ENCODE measurements around the gene SIX3.

The SIX3 gene

DNA sequence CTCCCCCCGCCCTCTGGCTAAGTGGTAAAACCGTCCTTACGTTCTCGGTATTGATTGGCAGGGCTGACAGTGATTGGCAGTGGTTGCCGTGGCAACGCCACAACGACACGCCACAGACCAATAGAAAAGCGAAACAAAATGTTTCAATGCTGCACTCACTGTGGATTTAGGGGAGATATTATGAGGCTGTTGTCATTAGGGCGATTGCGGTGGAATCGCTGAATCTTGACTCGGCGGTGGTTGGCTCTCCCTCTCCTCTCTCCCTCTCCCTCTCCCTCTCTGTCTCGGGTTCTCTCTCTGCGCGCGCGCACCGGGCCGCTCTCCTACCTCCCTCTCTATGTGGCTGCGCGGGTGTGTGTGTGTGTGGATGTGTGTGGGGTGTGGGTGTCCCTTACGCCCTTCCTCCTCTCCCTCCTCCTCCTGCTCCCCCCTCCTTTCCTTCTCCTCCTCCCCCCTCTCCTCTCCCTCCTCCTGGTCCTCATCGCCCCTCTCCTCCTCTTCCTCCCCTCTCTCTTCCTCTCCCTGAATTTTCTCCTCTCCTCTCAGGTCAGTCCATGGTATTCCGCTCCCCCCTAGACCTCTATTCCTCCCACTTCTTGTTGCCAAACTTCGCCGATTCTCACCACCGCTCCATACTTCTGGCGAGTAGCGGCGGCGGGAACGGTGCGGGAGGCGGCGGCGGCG, at the start of gene SIX3:
TSS of gene SIX3 (plus strand) at position 152 of the 684 bp plus-strand sequence. CDS start at position 555, 403 bp downstream.
- DNase-seq (ENCODE audit: low spot score), result no peak

DNA sequence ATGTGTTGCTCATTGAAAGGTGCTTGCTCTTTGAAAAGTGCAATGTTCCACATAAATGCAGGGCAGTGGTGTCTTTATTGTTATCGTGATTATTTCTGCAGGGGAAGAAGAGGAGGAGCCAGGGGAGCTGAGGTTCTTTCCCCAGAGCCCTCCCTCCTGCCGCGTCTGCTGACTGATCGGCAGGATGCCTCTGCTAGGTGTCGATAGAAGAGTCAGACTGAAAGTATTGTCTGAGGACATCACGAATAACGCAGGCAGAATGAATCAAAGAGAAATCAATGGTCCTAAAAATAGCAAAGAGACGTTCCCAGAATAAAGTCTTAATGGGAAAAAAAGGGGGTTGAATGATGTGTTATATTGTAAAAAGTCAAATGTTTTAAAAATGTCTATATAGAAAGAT, 47.4 kb upstream of the SIX3 start:
- DNase-seq (ENCODE audit: low spot score), result no peak

DNA sequence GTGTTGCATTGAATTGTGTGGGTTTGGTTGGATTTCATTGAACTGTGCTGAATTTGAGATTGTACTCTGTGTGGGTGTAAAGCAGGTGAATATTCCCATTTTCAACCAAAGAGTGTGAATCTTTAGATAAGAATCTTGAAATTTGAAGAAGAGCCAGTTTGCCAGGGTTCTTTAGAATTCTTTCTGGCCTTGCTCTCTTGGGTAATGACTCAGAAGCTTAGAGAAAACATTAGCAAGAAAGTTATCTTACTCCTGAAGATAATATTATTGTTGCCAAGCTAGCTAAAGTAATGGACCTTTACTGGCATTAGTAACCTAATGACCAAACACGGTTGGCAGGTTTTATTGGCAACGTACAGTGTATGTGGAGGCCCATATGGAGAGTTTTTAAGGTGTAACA, 46.4 kb upstream of the SIX3 start:
- no peak for DNase-seq (ENCODE audit: low spot score)

DNA sequence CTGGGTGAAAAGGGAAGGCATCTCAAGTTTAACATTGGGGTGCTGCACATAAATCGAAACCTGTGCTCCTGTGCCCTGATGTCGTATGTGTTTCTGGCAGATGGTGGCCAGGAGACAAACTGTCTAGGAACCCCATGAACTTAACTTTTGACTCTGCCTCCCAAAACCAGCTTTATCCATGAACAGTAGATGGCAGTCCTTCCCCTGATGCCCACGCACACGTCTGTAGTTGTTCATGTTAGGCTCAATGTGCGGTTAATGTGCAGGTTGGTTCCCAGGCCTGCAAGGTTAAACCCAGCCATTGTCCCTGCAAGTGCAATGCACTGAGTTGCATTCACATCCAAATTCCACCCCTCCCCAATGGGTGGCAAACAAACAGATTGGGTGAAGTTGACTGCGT, 44.1 kb upstream of the SIX3 start:
- DNase-seq (ENCODE audit: low spot score), result no peak

DNA sequence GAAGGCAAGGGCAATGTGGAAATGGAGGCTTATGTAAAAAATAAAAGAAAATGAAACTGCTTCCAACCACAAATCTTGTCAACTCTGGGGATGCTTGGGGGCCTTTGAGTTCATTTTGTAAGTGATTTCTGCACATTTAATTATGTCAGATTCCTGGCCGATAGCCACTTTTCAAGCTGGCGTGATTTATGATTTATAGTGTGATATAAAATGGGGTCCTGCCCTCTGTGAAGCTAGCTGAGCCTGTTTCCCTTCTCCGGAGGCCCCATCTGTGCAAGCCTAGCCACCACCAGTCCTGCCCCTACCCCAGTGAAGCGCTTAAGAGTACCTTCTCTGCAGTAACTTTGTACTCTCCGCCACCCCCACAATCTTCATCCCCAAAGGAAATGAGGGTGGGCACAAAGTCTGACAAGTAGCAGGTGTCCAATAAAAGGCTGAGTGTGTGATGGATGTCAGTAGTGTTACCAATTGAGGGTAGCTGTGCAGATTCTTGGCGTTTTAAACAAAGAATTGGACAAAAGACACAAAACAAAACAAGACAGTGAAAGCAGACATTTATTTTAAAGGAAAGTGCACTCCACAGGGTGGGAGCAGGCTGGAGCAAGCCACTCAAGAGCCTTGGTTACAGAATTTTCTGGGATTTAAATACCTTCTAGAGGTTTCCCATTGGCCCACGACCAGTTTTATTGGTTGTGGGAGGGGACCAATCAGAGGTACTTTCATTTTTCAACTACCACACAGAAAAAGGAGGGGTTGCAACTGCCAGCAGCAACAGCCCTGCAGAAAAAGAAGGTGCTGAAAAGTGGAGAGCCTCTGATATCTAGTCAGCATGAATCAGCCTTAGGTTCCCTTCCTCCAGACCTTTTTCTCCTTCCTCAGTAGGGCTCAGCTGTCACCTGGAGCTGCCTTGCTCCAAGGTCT, 39.0 kb upstream of the SIX3 start:
- DNase-seq (ENCODE audit: low spot score), result no peak

DNA sequence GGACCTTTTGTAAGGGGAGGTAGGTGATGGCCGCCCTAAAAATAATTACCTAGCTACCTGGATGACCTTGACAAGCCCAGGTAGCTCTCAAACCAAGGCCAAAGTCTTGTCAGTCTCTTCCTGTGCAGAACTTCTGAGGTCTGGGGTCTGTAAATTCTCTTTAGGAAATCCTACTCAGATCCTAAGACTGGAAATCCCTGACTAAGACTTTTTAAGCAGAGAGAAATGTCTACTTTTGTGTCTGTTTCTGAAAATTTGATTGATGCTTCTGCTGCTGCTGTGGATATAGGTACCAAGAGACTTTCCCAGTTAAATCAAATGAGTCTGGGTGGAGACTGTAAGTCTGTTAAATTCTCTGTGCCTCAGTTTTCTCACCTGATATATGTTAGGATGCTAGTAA, 36.9 kb upstream of the SIX3 start:
- no peak for DNase-seq (ENCODE audit: low spot score)

DNA sequence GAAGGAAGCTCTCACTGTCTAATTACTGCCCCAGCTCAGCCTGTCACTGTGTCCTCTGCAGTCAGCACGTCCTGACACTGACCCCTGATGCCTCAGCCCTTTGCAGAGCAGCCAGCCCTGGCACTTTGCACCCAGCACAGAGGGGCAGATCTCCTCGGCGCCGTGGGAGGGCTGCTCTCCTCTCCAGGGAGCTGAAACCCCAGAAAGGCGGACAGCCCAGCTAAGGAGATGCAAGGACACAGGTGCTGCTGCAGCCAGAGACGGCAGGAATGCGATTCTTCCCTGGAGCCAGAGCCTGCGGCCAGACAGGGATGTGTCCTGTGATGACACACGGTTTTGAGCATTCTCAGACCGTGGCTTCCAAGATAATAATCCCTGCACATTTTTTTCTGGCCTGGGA, 34.5 kb upstream of the SIX3 start:
- peak; percentile 22 for DNase-seq (ENCODE audit: low spot score)

DNA sequence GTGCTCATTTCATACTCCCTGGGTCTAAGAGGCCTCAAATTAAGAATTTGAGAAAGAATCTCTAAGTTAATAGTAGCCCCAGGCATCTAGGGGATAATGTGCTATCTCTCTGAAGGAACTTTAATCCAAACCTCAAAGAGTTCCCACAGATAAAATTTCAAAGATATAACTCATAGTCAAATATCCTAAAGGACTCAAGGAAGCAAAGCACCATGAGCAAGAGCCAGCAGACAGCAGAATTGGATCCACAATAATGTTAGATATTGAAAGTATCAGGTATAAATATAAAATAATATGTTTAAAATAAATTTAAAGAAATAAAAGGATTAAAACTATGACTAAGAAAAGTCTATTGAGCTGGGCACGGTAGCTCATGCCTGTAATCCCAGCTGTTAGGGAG, 31.7 kb upstream of the SIX3 start:
- no peak for DNase-seq (ENCODE audit: low spot score)

DNA sequence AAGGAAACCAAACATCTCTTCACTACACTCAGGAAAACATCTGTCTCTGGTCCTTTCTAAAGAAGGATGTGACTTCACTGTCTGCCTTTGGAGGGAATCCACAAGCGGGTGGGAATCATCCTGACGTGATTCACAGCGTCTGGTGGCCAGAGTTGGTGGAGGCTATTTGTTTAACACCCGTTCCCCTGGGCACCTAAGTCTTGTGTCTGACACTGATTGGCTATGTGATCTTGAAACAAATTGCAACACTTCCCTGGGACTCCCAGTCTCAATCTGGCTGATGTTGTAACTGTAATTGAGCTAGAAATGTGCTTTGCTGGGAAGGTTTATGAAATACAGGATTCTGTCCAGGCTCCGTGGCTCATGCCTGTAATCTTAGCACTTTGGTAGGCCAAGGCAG, 28.8 kb upstream of the SIX3 start:
- peak; percentile 71 for DNase-seq (ENCODE audit: low spot score)

DNA sequence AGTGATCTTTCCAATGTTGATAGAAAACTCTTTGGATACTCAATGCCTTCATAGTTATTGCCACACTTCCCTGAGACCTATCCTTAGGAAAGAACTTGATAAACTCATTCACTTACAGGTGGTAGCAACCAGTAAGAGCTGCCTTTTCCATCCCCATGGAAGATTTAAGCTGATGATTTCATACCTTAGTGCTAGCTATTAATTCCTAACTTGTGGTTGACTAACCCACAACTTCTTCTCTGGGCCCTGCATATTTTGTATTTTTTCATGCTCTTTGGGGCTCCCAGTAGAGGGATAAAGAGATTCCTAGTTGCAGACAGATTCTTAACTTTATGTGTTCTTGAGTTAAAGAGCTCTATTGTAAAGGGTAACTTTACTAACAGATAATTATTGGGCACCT, 25.2 kb upstream of the SIX3 start:
- no peak for DNase-seq (ENCODE audit: low spot score)

DNA sequence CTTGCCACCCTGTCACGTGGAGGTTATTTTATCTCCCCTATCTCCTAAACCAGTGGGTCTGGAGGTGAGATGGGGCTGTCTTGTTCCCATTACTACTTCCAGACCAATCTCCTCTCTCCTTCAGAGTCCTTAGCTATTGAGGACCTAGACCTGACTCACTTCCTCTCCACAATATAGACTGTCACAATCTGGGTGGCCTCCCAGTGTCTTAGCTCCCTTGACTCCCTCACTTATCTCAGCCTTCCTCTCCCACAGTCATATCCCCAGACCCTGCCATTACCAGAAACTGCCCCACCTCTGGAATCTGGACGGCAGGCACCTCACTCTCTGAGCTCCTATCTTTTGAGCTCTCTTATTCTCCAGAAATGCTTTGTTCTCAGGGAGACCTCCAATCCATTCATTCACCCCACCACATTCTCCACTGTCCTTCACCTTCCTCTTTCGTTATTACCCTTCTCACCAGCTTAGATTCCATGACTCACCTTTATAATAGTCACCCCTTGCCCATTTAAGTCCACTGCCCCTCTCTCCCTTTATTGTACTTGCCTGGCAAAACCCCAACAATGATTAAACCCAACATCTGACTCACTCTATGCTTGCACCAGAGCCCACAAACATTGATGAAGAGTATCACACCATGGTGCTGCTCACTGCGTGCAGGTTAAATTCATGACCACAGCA, 23.3 kb upstream of the SIX3 start:
- no peak for DNase-seq (ENCODE audit: low spot score)

DNA sequence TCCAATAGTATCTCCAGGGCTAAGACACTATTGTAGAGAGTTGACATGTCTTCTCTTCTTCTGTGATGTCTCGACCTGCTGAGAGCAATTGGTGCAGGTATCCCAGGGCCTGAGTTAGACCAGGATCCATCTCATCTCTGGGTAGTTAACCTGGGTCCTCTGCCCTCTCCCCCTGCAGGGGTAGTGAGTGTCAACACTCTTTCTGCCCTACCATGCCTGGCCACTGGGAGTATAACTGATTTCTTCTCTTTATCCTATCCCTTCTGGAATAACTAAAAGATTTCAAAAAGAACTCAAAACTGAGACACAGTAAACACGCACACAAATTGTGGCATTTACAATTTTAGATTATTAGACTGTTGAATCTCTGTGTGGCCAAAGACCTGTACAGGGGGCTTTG, 20.8 kb upstream of the SIX3 start:
- no peak for DNase-seq (ENCODE audit: low spot score)

DNA sequence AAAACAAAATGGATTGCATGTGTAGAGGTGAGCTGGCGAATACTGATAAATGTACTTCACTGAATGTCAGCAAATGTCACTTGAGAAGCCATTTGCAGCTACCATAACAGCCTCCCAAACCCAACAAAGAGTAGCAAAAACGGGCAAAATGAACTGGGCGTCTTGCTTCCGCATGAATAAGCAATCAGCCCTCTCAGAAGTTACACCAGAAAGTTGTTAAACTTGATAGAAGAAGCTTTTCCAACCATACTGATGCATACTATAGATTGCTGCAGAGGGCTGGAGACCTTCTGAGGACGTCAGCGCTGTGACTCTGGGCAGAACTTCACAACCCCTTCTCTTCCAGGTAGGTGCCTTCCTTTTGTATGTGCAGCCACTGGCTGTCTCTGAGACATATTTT, 18.7 kb upstream of the SIX3 start:
- no peak for DNase-seq (ENCODE audit: low spot score)

DNA sequence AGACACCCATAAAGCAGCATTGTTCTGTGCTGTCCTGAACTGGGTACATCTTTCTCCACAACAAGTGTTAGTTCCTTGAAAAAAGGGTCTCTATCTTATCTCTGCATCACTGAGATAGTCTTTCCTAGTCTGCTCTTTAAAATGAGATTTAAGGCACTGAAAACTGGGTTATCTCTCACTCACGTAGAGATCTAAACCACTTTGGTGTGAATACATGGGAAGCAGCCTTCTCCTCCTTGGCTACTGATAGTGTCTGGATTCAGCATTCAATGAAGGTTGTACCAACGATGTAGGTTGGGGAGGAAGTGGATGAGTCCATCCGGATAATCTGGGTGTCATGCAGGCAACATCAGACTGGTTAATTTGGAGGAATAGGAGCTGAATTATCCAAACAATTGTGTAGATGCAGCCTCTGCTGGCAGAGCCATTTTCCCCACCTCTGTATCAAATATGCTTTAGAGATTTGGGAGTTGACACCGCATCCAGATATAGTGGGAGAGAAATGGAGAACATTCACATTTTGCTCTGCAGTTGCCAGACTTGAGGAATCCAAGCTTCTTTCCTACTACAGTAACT, 15.9 kb upstream of the SIX3 start:
- no peak for DNase-seq (ENCODE audit: low spot score)

DNA sequence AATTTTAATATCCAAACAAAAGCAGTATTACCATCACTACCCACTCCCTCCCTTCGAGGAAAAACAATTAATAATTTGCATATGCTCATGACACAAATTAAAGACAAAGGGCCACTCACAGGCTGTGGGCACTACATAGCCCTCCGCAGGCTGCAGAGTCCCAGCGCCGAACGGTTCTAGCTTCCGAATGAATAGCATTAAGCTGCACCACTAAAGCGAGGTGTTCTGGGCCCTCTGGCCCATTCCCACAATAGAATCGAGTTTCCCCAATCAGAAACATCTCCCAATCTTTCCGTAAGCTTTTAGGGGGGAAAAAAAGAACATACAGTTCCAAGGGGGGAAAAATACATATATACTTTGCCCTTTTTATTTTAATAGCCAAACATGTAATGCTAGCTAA, 14.5 kb upstream of the SIX3 start:
- no peak for DNase-seq (ENCODE audit: low spot score)

DNA sequence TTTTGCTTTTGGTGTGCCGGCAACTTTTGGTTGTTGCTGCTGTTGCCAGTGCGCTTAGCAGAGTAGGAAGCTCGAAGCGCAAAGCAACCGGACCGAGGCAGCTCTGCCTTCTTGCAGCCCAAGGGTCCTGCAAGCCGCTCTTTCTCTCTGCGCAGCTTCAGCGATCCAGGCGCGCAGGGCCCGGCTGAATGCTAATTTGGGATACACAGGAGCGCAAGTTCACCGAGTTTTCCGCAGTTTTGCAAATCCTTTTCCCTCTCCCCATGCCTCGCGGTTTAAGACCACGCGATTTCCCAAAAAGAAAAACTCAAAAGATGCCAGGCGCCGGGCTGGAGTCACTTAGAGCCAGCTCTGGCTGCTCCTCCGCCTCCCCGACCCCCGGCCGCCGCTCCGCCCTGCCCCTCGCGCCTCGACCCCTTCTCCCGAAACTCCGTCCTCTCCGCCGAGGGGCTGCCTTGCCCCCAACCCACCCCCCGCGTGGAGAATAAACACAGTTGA, 13.5 kb upstream of the SIX3 start:
- no peak for DNase-seq (ENCODE audit: low spot score)

DNA sequence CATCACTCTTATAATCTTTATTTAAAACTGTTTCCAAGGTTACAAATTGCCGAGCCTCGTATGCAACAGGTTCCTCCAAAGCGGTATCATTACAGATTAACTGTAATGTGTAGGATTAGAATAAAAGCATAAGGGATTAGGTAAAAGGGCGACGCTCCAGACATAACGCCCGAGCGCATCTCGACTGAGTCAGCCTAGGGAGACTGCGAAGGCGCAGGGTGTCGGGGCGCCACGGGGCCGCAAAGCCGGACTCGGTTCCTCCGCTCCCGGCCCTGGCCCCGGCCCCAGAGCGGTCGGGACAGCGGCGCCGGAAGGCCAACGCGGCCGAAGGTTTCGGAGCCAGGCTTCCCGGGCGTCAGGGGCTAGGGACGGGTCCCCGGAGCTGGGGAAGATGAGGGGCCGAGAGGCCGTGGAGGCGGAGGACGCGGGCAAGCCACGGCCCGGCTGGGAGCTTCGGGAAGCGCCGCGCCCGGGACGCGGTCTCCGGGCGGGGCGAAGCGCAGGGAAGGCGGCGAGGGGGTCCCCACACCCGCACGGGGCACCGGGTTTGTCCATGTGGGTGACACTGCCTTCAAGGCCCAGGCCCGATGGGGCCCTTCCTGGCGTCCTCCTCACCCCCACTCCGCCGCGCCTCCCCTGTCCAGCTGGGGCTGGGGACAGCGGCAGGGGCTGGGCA, 12.9 kb upstream of the SIX3 start:
- DNase-seq (ENCODE audit: low spot score), result no peak

DNA sequence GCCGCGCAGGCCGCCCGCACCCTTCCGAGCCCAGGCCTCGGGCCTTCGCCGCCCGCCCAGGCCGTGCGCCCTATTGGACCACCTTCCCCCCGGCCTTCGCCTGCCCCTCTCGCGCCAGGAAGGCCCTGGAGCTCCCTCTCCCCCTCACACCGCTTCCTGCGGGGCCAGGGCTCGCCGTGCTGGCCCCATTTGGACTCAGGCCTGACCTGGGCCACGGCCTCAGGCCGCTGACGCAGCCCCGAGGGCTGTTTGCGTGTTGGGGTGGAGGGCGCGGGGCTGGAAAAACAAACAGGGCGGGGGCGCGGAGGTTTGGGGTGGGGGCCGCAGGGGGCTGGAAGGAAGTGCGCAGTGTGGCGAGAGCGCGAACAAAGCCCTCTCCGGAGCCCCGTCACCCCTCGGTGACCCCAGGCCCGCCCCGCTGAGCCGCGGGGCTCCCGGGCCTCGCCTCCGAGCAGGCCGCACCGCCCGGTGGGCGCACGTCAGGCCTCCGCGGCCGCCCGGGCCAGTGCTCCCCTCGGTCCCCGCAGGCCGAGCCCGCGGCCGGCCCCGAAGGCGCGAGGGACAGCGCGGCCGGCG, 12.3 kb upstream of the SIX3 start:
- no peak for DNase-seq (ENCODE audit: low spot score)

DNA sequence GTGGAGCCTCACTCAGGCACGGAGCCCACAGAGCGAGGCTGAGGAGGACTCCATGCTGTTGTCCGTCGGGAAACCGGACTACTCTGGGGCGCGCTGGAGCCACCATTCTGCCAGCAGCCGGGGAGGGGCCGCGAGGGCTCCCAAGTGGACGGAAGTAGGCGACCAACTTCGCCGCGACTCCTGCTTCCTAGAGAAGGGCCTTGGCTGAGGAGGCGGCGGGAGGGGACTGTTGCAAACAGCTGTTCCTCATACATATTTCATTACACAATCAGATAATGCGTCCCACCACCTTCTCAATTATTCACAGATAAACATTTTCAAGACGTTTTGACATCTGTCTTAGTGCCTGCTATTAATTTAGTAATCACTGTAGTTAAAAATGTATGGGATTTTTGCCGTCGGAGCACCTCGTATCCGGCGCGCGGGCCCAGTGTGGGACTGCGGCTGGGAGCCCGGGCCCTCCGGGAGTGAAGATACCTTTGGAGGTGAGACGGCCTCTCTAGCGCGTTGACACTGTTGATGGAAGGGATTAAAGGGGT, 11.7 kb upstream of the SIX3 start:
- DNase-seq (ENCODE audit: low spot score), result no peak

DNA sequence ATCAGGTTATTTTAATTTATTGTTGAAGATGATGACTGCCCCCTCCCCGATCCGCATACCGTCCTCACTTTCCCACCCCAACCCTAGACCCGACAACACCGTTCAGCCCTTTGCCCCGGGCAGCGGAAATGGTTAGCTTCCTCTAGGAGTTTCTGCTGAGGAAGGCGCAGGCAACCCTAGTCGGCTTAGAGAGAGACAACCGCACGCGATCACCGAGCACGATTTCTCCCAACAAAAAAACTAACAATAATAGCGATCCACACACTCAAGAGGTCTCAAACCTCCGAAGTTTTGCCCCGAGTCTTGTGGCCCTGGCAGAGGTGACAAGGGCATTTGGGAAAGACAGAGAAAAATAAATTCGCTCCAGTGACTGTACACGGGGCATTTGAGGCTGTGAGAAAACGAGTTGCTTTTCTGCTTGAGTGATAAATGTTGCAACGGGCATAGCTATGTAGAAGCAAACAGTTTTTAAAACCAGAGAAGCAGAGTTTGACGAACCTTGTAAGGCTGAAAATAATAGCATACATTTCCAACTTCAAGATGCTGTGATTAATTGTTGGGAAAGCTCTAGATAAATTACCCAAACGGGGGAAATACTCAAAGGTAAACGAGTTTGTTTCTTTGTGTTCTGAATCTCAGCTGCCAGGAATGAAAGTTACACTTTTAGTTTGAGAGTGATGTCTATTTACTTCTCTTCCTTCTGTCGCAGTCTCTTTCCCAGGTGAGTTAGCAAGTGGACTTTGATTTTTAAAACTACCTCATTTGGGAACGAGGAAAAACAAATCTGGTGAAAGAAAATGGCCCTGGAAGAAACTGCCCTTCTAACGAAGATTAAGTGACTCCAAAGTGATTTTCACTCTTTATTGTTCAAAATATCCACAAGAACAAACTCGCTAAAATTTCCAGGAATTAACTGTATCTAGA, 11.0 kb upstream of the SIX3 start:
- DNase-seq (ENCODE audit: low spot score), result no peak
